ENCODE measurements around the gene IGFN1. TPM values are rescaled to one million over a fixed set of nuclear protein-coding genes. Genes with fewer than 3 reads are reported as not detected.

IGFN1 gene
- polyA plus RNA-seq, 1 of the 3 experiments (the other 2 are of a cell fraction): 0.18 TPM

GRCh38 chr1:201245082-201245481 is 54.5 kb downstream of the IGFN1 start:
- Histone ChIP-seq H4K20me1 (ENCODE audit: insufficient read depth) (no peaks in the 10 kb centered on the region), H3F3A (replicated peaks; ENCODE audit: insufficient read depth) (no peaks in the 10 kb centered on the region), H3K4me3 (ENCODE audit: low read depth in 2 of 2, low read length in 1 of 2) (no peak overlapping the region), H2AFZ (ENCODE audit: low read depth) (no peak overlapping the region), H3K4me1 (ENCODE audit: control insufficient read depth in 1 of 2, insufficient read depth in 2 of 2, low read depth in 1 of 2, low read length in 1 of 2) (no peaks in the 10 kb centered on the region; a peak in 1 of 4 replicates), H3K9ac (no peak overlapping the region), H3K36me3 (replicated peaks in 1 of 2; ENCODE audit: control insufficient read depth in 1 of 2, insufficient read depth in 2 of 2, low read length in 1 of 2) (no peaks in the 10 kb centered on the region), H3K9me3 (no peaks in the 10 kb centered on the region; the same call in 1 of the 2 replicates), H3K4me2 (no peak overlapping the region), H3K27me3 (ENCODE audit: insufficient read depth) (peaks cover 16% of the 10 kb centered on the region), H3K9me2 (no peaks in the 10 kb centered on the region), H3K79me2 (ENCODE audit: insufficient read depth) (no peaks in the 10 kb centered on the region), H3K27ac (ENCODE audit: low read depth in 2 of 2, low read length in 1 of 2) (no peak overlapping the region)
- no peak for DNase-seq
- 11% methylated on average over 1 of the region's 1 CpG for WGBS (ENCODE audit: low lambda C conversion rate)
- ChIA-PET CTCF (interaction anchor here (2.0 to 2.1 kb wide), 2 partner anchors 9 to 116 kb away, joined by 9 to 12 read pairs; no protein-coding TSS in a partner anchor), POLR2A (no interaction called here)
- no peak for TF ChIP-seq NFIC (IDR thresholded peaks at IDR 0.05; ENCODE audit: borderline replicate concordance)
- no peak for TF ChIP-seq PBX3 (IDR thresholded peaks at IDR 0.05)
- no peak for TF ChIP-seq SIN3A (IDR thresholded peaks at IDR 0.05; ENCODE audit: borderline replicate concordance, low read depth, low read length)
- no peak for TF ChIP-seq POLR2AphosphoS5 (IDR thresholded peaks at IDR 0.05; ENCODE audit: low read depth, low read length)
- TF ChIP-seq YY1 (IDR thresholded peaks at IDR 0.05; ENCODE audit: low read depth): no peak
- TF ChIP-seq RFX5 (IDR thresholded peaks at IDR 0.05; ENCODE audit: low read length): no peak
- TF ChIP-seq, protein P1, sequence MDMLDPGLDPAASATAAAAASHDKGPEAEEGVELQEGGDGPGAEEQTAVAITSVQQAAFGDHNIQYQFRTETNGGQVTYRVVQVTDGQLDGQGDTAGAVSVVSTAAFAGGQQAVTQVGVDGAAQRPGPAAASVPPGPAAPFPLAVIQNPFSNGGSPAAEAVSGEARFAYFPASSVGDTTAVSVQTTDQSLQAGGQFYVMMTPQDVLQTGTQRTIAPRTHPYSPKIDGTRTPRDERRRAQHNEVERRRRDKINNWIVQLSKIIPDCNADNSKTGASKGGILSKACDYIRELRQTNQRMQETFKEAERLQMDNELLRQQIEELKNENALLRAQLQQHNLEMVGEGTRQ (IDR thresholded peaks at IDR 0.05; ENCODE audit: borderline replicate concordance, low read depth, low read length): no peak
- TF ChIP-seq, protein P2, sequence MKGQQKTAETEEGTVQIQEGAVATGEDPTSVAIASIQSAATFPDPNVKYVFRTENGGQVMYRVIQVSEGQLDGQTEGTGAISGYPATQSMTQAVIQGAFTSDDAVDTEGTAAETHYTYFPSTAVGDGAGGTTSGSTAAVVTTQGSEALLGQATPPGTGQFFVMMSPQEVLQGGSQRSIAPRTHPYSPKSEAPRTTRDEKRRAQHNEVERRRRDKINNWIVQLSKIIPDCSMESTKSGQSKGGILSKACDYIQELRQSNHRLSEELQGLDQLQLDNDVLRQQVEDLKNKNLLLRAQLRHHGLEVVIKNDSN (IDR thresholded peaks at IDR 0.05; ENCODE audit: borderline replicate concordance, low read depth): no peak
- TF ChIP-seq, protein P3, sequence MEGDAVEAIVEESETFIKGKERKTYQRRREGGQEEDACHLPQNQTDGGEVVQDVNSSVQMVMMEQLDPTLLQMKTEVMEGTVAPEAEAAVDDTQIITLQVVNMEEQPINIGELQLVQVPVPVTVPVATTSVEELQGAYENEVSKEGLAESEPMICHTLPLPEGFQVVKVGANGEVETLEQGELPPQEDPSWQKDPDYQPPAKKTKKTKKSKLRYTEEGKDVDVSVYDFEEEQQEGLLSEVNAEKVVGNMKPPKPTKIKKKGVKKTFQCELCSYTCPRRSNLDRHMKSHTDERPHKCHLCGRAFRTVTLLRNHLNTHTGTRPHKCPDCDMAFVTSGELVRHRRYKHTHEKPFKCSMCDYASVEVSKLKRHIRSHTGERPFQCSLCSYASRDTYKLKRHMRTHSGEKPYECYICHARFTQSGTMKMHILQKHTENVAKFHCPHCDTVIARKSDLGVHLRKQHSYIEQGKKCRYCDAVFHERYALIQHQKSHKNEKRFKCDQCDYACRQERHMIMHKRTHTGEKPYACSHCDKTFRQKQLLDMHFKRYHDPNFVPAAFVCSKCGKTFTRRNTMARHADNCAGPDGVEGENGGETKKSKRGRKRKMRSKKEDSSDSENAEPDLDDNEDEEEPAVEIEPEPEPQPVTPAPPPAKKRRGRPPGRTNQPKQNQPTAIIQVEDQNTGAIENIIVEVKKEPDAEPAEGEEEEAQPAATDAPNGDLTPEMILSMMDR (IDR thresholded peaks at IDR 0.05): no peak
- no peak for TF ChIP-seq RXRA (IDR thresholded peaks at IDR 0.05; ENCODE audit: borderline replicate concordance, low read depth)
- no peak for TF ChIP-seq CHD2 (IDR thresholded peaks at IDR 0.05; ENCODE audit: low read length, partially characterized antibody)
- TF ChIP-seq NRF1 (IDR thresholded peaks at IDR 0.05; ENCODE audit: low read depth, low read length): no peak
- TF ChIP-seq TEAD4 (IDR thresholded peaks at IDR 0.05; ENCODE audit: borderline replicate concordance, insufficient read depth): no peak
- no peak for TF ChIP-seq RAD21 (IDR thresholded peaks at IDR 0.05; ENCODE audit: low read length)
- TF ChIP-seq FOXM1 (IDR thresholded peaks at IDR 0.05; ENCODE audit: low read depth): no peak
- TF ChIP-seq, protein P4, sequence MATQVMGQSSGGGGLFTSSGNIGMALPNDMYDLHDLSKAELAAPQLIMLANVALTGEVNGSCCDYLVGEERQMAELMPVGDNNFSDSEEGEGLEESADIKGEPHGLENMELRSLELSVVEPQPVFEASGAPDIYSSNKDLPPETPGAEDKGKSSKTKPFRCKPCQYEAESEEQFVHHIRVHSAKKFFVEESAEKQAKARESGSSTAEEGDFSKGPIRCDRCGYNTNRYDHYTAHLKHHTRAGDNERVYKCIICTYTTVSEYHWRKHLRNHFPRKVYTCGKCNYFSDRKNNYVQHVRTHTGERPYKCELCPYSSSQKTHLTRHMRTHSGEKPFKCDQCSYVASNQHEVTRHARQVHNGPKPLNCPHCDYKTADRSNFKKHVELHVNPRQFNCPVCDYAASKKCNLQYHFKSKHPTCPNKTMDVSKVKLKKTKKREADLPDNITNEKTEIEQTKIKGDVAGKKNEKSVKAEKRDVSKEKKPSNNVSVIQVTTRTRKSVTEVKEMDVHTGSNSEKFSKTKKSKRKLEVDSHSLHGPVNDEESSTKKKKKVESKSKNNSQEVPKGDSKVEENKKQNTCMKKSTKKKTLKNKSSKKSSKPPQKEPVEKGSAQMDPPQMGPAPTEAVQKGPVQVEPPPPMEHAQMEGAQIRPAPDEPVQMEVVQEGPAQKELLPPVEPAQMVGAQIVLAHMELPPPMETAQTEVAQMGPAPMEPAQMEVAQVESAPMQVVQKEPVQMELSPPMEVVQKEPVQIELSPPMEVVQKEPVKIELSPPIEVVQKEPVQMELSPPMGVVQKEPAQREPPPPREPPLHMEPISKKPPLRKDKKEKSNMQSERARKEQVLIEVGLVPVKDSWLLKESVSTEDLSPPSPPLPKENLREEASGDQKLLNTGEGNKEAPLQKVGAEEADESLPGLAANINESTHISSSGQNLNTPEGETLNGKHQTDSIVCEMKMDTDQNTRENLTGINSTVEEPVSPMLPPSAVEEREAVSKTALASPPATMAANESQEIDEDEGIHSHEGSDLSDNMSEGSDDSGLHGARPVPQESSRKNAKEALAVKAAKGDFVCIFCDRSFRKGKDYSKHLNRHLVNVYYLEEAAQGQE (IDR thresholded peaks at IDR 0.05; ENCODE audit: low read depth, low read length): no peak
- no peak for TF ChIP-seq ZBTB33 (IDR thresholded peaks at IDR 0.05; ENCODE audit: borderline replicate concordance, low read depth)
